ENCODE measurements around the gene TMTC1. TPM values are rescaled to one million over a fixed set of nuclear protein-coding genes. Genes with fewer than 3 reads are reported as not detected.

Gene TMTC1
- total and polyA plus RNA-seq, 9 of the 15 experiments (the other 6 are each of a cell fraction or from before 2014, with no cell fraction given): under 0.01 to 0.18 (median 0.06) TPM; not detected in 2

GRCh38 chr12:29671742-29672141 lies 112.0 kb downstream of the TMTC1 start:
- no peak overlapping the region for H3K27ac ChIP-seq (ENCODE audit: extremely low read depth, low read depth, low read length)
- H3K36me3 ChIP-seq (ENCODE audit: control insufficient read depth, insufficient read depth, low read length): no peaks in the 10 kb centered on the region
- in situ Hi-C loops (cut with MboI): no loop called here
- no peak overlapping the region for H3K9ac ChIP-seq (ENCODE audit: insufficient read depth in 1 of 2, low read depth in 2 of 2, low read length in 2 of 2)
- H3K4me2 ChIP-seq (ENCODE audit: insufficient read depth, low read length): no peak overlapping the region
- H3K4me3 ChIP-seq: no peak overlapping the region
- DNase-seq (ENCODE audit: extremely low read depth in 1 of 4, low spot score in 3 of 4) (no peak), ATAC-seq (no peak), FAIRE-seq (no peak)
- H4K20me1 ChIP-seq (replicated peaks; ENCODE audit: control insufficient read depth, insufficient read depth, low read length): no peaks in the 10 kb centered on the region
- BruUV-seq (replicated peaks): no TSS peak
- POLR2A ChIA-PET: no interaction called here
- CTCF ChIA-PET (ENCODE audit: low intra/inter-chr PET ratio): no interaction called here
- no peaks in the 10 kb centered on the region for H3K79me2 ChIP-seq (ENCODE audit: control insufficient read depth, insufficient read depth, low read length)
- no peak overlapping the region for H2AFZ ChIP-seq (ENCODE audit: low read depth, low read length)
- intact Hi-C loops (cut with micrococcal nuclease): no loop called here
- H3K9me1 ChIP-seq (ENCODE audit: control insufficient read depth, insufficient read depth, low read length): no peaks in the 10 kb centered on the region
- no peak for TF ChIP-seq CBX2 (IDR thresholded peaks at IDR 0.05; ENCODE audit: insufficient read depth, low read length, poor library complexity, severe bottlenecking)
- no peak for TF ChIP-seq EP400 (IDR thresholded peaks at IDR 0.05)
- no peak for TF ChIP-seq TCF15 (CRISPR knock-in tag; IDR thresholded peaks at IDR 0.05)
- TF ChIP-seq ARHGAP35 (IDR thresholded peaks at IDR 0.05; ENCODE audit: partially characterized antibody): no peak
- H3K27me3 ChIP-seq (ENCODE audit: control insufficient read depth in 2 of 2, insufficient read depth in 2 of 2, low read length in 2 of 2): no peaks in the 10 kb centered on the region
- WGBS (ENCODE audit: insufficient coverage, low coverage, missing lambda C conversion rate): 0% methylated on average over 2 of the region's 2 CpGs
- H3K9me3 ChIP-seq (replicated peaks; ENCODE audit: control insufficient read depth, insufficient read depth, low read depth, low read length): no peaks in the 10 kb centered on the region
- H3K4me1 ChIP-seq (replicated peaks in 1 of 2; ENCODE audit: control insufficient read depth in 2 of 2, insufficient read depth in 2 of 2, low read length in 2 of 2): no peaks in the 10 kb centered on the region

- FAIRE-seq (no peak), DNase-seq (ENCODE audit: extremely low read depth in 1 of 4, low spot score in 3 of 4) (no peak), ATAC-seq (no peak)
- no peak overlapping the region for H3K27ac ChIP-seq (ENCODE audit: extremely low read depth, low read depth, low read length)
- H3K9me3 ChIP-seq (replicated peaks; ENCODE audit: control insufficient read depth, insufficient read depth, low read depth, low read length): no peaks in the 10 kb centered on the region
- H3K4me2 ChIP-seq (ENCODE audit: insufficient read depth, low read length): no peak overlapping the region
- H3K4me3 ChIP-seq: no peak overlapping the region
- no peak overlapping the region for H3K9ac ChIP-seq (ENCODE audit: insufficient read depth in 1 of 2, low read depth in 2 of 2, low read length in 2 of 2)
- H3K4me1 ChIP-seq (replicated peaks in 1 of 2; ENCODE audit: control insufficient read depth in 2 of 2, insufficient read depth in 2 of 2, low read length in 2 of 2): no peaks in the 10 kb centered on the region
- no TSS peak for BruUV-seq (replicated peaks)
- in situ Hi-C loops (cut with MboI): no loop called here
- ChIA-PET CTCF (ENCODE audit: low intra/inter-chr PET ratio) (no interaction called here), POLR2A (no interaction called here)
- no peaks in the 10 kb centered on the region for H3K9me1 ChIP-seq (ENCODE audit: control insufficient read depth, insufficient read depth, low read length)
- no peaks in the 10 kb centered on the region for H3K79me2 ChIP-seq (ENCODE audit: control insufficient read depth, insufficient read depth, low read length)
- H2AFZ ChIP-seq (ENCODE audit: low read depth, low read length): no peak overlapping the region
- H3K27me3 ChIP-seq (ENCODE audit: control insufficient read depth in 2 of 2, insufficient read depth in 2 of 2, low read length in 2 of 2): no peaks in the 10 kb centered on the region; a peak in 1 of 5 replicates
- intact Hi-C loops (cut with micrococcal nuclease): no loop called here
- 0% methylated on average over 2 of the region's 2 CpGs for WGBS (ENCODE audit: insufficient coverage, low coverage, missing lambda C conversion rate)
- H4K20me1 ChIP-seq (replicated peaks; ENCODE audit: control insufficient read depth, insufficient read depth, low read length): no peaks in the 10 kb centered on the region
- no peaks in the 10 kb centered on the region for H3K36me3 ChIP-seq (ENCODE audit: control insufficient read depth, insufficient read depth, low read length)
- TF ChIP-seq ARID3B (CRISPR knock-in tag; IDR thresholded peaks at IDR 0.05; ENCODE audit: borderline replicate concordance) (no peak), RBBP5 (IDR thresholded peaks at IDR 0.05; ENCODE audit: borderline replicate concordance, insufficient read depth, low read length, poor library complexity, severe bottlenecking) (no peak), ZNF592 (IDR thresholded peaks at IDR 0.05) (no peak), CBFA2T3 (IDR thresholded peaks at IDR 0.05) (no peak)
These were observed 116.7 kb downstream of the TMTC1 start for GRCh38 chr12:29667011-29667410.

Data from K562 (cell line).